Measurements from ENCODE around the gene CAPZA2. TPM values are rescaled to one million over a fixed set of nuclear protein-coding genes. Genes with fewer than 3 reads are reported as not detected.

CAPZA2 gene
- polyA plus RNA-seq, 1 donor, result 125 TPM

DNA sequence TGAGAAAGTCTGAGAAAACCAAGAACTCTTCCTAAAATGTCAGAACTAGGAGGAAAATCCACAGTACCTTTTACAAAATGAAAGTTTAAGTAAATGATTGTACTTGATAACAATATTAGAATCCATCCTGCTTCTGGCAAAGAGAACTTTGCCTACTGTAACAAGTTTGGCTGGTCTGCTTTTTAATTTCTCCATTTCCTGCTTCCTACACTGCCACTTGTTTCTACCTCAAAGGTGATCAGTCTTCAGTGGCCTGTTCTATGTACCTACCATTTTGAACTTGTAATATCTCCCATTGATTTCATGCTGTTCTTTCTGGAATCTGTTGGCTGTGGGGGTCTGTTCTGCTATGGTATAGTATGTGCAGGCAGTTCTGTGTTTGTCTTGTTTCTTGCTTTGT is 32.9 kb upstream of the CAPZA2 start:
- Histone ChIP-seq H3K27me3 (ENCODE audit: control insufficient read depth, insufficient read depth, low read length) (no peaks in the 10 kb centered on the region), H3K4me3 (ENCODE audit: low read length) (no peak overlapping the region), H3K27ac (ENCODE audit: low read length) (no peak overlapping the region), H3K4me1 (ENCODE audit: control insufficient read depth, insufficient read depth, low read length) (peaks cover 2% of the 10 kb centered on the region), H3K9me3 (ENCODE audit: control insufficient read depth, low read depth, low read length) (no peaks in the 10 kb centered on the region), H3K36me3 (ENCODE audit: control insufficient read depth, insufficient read depth, low read length) (no peaks in the 10 kb centered on the region)
- DNase-seq, result peak in 1 of 2 donors; percentile 24

DNA sequence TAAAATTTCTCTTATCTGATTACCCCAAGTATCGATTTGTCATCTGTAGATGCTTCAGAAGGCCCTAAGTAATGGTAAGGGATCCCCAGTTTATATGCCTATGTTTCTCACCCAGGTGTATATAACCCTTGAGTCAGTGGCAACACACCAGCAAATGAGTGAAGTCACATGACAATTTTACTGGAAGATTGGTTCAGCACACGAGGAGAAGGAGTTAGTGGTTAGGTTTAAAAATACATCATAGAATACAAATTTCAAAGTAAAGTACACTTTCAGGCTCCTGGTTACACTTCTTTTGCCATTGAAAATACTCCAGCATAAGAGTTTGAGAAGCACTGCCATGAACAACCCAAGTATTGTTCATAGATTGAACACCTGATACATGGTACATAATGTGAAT is 29.7 kb upstream of the CAPZA2 start:
- no peak for DNase-seq
- H3K9me3 ChIP-seq (ENCODE audit: control insufficient read depth, low read depth, low read length), result no peaks in the 10 kb centered on the region
- H3K27ac ChIP-seq (ENCODE audit: low read length), result no peak overlapping the region
- no peaks in the 10 kb centered on the region for H3K27me3 ChIP-seq (ENCODE audit: control insufficient read depth, insufficient read depth, low read length)
- H3K4me1 ChIP-seq (ENCODE audit: control insufficient read depth, insufficient read depth, low read length), result peaks cover 18% of the 10 kb centered on the region
- H3K36me3 ChIP-seq (ENCODE audit: control insufficient read depth, insufficient read depth, low read length), result no peaks in the 10 kb centered on the region
- H3K4me3 ChIP-seq (ENCODE audit: low read length), result no peak overlapping the region
- 100% methylated on average over 1 of the region's 2 CpGs for WGBS (ENCODE audit: insufficient coverage, low lambda C conversion rate)

DNA sequence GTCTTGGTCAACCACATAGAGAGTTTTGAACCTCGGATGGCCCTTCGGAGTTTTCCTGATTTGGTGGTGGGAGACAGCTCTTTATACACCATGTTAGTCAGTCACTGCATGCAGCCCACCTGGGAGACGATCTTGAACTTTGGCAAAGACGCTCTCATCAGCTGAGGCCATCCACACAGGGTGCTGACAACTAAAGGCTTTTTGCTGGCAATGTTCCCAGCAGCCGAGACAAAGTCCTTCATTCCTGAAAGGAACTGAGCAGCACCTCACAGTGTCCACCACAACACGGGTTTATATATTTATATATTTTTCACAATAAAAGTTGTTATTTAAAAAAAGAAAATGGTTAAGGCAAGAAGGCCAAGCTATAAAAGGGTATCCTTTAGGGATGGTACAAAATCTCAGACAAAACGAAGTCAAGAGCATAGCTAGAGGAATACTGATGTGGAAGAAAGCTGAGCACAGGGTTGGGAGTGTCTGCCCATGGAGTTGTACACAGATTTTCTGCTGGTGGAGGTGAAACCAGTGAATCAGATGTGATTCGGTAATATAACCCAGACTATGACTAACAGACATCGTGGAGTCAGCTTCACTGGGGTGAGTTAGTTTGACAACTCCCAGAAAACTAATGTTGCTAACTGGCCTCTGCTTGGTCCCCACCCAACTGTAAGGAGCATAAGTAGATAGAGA is 27.4 kb upstream of the CAPZA2 start:
- WGBS (ENCODE audit: insufficient coverage, low lambda C conversion rate), result 20% methylated on average over 1 of the region's 9 CpGs
- Histone ChIP-seq H3K4me1 (ENCODE audit: control insufficient read depth, insufficient read depth, low read length) (peaks cover 18% of the 10 kb centered on the region), H3K27ac (ENCODE audit: low read length) (peak overlapping the region; percentile 50), H3K9me3 (ENCODE audit: control insufficient read depth, low read depth, low read length) (no peaks in the 10 kb centered on the region), H3K36me3 (ENCODE audit: control insufficient read depth, insufficient read depth, low read length) (no peaks in the 10 kb centered on the region), H3K4me3 (ENCODE audit: low read length) (no peak overlapping the region), H3K27me3 (ENCODE audit: control insufficient read depth, insufficient read depth, low read length) (no peaks in the 10 kb centered on the region)
- DNase-seq, result peak; percentile 78 to 92

DNA sequence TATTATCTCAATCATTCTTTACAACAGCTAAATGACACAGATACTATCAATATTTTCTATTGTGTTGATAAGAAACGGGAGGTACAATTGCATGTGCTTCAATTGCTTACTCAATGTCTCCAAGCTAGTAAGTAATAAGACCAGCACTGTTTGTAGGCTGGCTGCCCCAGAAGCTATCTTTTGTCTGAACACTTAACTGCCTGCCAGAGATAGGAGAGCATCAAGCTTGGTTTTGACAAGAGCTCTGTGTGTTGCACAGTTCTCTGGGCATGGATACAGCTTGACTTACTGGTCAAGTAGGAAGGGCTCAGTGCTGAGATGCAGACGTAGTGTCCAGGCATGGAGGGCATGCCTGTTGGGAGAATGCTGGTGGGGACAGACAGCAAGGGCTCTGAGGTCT is 26.3 kb upstream of the CAPZA2 start:
- no CpG with 5 or more reads among the region's 2 CpGs for WGBS (ENCODE audit: insufficient coverage, low lambda C conversion rate)
- H3K4me1 ChIP-seq (ENCODE audit: control insufficient read depth, insufficient read depth, low read length), result peaks cover 18% of the 10 kb centered on the region
- H3K27me3 ChIP-seq (ENCODE audit: control insufficient read depth, insufficient read depth, low read length), result no peaks in the 10 kb centered on the region
- no peak overlapping the region for H3K27ac ChIP-seq (ENCODE audit: low read length)
- no peaks in the 10 kb centered on the region for H3K9me3 ChIP-seq (ENCODE audit: control insufficient read depth, low read depth, low read length)
- peak in 1 of 2 donors; percentile 24 for DNase-seq
- H3K4me3 ChIP-seq (ENCODE audit: low read length), result no peak overlapping the region
- H3K36me3 ChIP-seq (ENCODE audit: control insufficient read depth, insufficient read depth, low read length), result no peaks in the 10 kb centered on the region

DNA sequence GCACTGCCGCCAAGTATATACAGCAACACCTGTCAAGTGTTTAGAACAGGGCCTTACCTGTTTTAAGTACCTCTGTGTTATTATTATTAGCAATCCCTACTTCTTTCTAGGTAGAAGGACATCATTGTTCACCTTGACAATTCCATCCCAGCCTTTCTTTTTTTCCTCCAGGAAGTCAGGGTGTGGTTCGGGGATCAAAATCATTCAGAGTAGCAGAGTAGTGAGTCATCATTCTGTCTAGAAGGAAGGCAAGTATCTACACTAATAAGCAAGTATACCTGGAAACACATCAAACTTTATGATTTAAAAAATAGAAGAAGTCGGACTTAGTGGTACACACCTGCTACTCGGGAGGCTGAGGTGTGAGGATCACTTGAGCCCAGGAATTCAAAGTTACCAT is 25.5 kb upstream of the CAPZA2 start:
- no peak overlapping the region for H3K4me3 ChIP-seq (ENCODE audit: low read length)
- H3K4me1 ChIP-seq (ENCODE audit: control insufficient read depth, insufficient read depth, low read length), result peaks cover 18% of the 10 kb centered on the region
- DNase-seq, result peak; percentile 19 to 37
- no peaks in the 10 kb centered on the region for H3K9me3 ChIP-seq (ENCODE audit: control insufficient read depth, low read depth, low read length)
- 93% methylated on average over 3 of the region's 4 CpGs for WGBS (ENCODE audit: insufficient coverage, low lambda C conversion rate)
- no peak overlapping the region for H3K27ac ChIP-seq (ENCODE audit: low read length)
- H3K36me3 ChIP-seq (ENCODE audit: control insufficient read depth, insufficient read depth, low read length), result no peaks in the 10 kb centered on the region
- H3K27me3 ChIP-seq (ENCODE audit: control insufficient read depth, insufficient read depth, low read length), result no peaks in the 10 kb centered on the region

DNA sequence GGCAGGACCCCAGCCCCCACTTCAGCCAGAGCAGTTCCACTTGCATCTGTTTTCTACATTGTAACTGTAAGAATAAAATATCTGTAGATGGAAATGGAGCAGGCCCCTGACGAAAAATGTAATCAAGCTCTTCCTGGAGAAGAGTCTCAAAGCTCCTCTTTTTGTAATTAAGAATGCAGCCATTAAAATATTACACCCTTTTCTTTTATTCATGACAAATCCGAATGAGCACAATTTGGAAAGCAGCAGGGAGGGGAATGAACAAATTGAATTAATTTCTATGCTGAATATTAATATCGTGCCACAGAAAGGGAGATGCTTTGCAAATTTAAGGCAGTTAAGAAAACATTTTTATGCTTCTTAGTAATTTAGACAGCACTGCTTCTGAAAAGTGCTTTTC is 24.8 kb upstream of the CAPZA2 start:
- H3K9me3 ChIP-seq (ENCODE audit: control insufficient read depth, low read depth, low read length), result no peaks in the 10 kb centered on the region
- no peaks in the 10 kb centered on the region for H3K36me3 ChIP-seq (ENCODE audit: control insufficient read depth, insufficient read depth, low read length)
- no CpG with 5 or more reads among the region's 3 CpGs for WGBS (ENCODE audit: insufficient coverage, low lambda C conversion rate)
- no peak for DNase-seq
- peaks cover 18% of the 10 kb centered on the region for H3K4me1 ChIP-seq (ENCODE audit: control insufficient read depth, insufficient read depth, low read length)
- H3K4me3 ChIP-seq (ENCODE audit: low read length), result no peak overlapping the region
- no peak overlapping the region for H3K27ac ChIP-seq (ENCODE audit: low read length)
- H3K27me3 ChIP-seq (ENCODE audit: control insufficient read depth, insufficient read depth, low read length), result no peaks in the 10 kb centered on the region

DNA sequence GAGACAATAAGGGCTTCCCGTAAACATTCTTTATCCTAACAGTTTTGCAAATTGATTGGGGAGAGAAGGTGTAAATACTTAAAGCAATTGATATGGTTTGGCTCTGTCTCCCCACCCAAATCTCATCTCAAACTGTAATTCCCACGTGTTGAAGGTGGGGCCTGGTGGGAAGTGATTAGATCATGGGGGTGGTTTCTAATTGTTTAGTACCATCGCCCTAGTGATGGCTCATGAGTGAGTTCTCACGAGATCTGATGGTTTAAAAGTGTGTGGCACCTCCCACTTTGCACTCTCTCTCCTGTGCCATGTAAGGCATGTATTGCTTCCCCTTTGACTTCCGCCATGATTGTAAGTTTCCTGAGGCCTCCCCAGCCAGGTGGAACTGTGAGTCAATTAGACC is 22.1 kb upstream of the CAPZA2 start:
- peaks cover 11% of the 10 kb centered on the region for H3K4me1 ChIP-seq (ENCODE audit: control insufficient read depth, insufficient read depth, low read length)
- WGBS (ENCODE audit: insufficient coverage, low lambda C conversion rate), result 100% methylated on average over 1 of the region's 5 CpGs
- no peak for DNase-seq

DNA sequence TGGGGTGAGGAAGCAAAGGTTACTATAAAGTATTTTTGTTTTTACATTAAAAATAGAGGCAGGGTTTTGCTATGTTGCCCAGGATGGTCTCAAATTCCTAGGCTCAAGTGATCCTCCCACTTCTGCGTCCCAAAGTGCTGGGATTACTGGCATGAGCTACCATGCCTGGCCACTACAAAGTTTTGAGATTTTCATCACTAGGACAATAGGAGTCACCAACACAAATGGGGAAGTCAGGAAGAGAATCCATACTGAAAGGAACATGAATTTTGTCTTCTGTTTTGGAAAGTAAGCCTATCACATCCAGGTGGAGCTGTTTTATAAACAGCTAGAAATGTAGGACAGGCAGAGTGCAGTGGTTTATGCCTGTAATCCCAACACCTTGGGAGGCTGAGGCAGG is 20.0 kb upstream of the CAPZA2 start:
- no CpG with 5 or more reads among the region's 1 CpG for WGBS (ENCODE audit: insufficient coverage, low lambda C conversion rate)

More for the DNA sequence above, 22.1 kb upstream of the CAPZA2 start:
- Histone ChIP-seq H3K36me3 (ENCODE audit: control insufficient read depth, insufficient read depth, low read length) (no peaks in the 10 kb centered on the region), H3K4me3 (ENCODE audit: low read length) (no peak overlapping the region), H3K27me3 (ENCODE audit: control insufficient read depth, insufficient read depth, low read length) (no peaks in the 10 kb centered on the region), H3K27ac (ENCODE audit: low read length) (no peak overlapping the region), H3K9me3 (ENCODE audit: control insufficient read depth, low read depth, low read length) (no peaks in the 10 kb centered on the region)

DNA sequence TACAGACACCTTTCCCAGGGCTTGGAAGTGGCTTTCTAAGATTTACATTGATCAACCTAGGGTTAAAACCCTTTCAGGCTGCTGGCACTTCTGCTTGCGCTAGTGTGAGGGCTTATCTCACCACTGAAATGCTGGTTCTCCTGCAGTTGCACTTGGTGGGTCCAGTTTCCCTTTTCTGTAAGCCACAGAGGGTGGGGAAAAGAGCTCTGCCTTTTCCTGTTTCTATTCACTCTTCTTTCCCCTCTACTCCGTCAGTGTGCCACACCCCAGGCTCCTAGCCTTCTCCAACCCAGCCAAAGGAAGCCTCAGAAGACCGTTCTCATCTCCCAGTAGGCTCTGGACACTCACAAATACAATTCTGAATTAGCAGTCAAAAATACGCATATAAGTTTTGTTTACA is 19.0 kb upstream of the CAPZA2 start:
- Histone ChIP-seq H3K27ac (ENCODE audit: low read length) (no peak overlapping the region), H3K27me3 (ENCODE audit: control insufficient read depth, insufficient read depth, low read length) (no peaks in the 10 kb centered on the region), H3K4me1 (ENCODE audit: control insufficient read depth, insufficient read depth, low read length) (no peaks in the 10 kb centered on the region), H3K4me3 (ENCODE audit: low read length) (no peak overlapping the region), H3K9me3 (ENCODE audit: control insufficient read depth, low read depth, low read length) (no peaks in the 10 kb centered on the region), H3K36me3 (ENCODE audit: control insufficient read depth, insufficient read depth, low read length) (no peaks in the 10 kb centered on the region)
- DNase-seq, result no peak
- 92% methylated on average over 2 of the region's 4 CpGs for WGBS (ENCODE audit: insufficient coverage, low lambda C conversion rate)

More for the DNA sequence above, 20.0 kb upstream of the CAPZA2 start:
- no peak for DNase-seq
- Histone ChIP-seq H3K4me1 (ENCODE audit: control insufficient read depth, insufficient read depth, low read length) (no peaks in the 10 kb centered on the region), H3K9me3 (ENCODE audit: control insufficient read depth, low read depth, low read length) (no peaks in the 10 kb centered on the region), H3K4me3 (ENCODE audit: low read length) (no peak overlapping the region), H3K27me3 (ENCODE audit: control insufficient read depth, insufficient read depth, low read length) (no peaks in the 10 kb centered on the region), H3K27ac (ENCODE audit: low read length) (no peak overlapping the region), H3K36me3 (ENCODE audit: control insufficient read depth, insufficient read depth, low read length) (no peaks in the 10 kb centered on the region)

DNA sequence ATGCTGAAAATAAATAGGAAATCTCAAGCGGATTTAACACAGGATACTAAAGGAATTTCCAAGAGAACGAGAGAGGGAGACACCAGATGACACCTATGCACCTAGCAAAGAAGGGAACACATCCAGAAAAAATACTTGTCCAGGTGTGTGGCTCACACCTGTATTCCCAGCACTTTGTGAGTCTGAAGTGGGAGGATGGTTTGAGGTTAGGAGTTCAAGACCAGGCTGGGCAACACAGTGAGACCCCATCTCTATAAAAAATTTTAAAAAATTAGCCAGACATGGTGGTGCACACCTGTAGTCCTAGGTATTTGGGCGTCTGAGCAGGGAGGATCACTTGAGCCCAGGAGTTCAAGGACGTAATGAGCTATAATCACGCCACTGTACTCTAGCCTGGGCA is 11.2 kb upstream of the CAPZA2 start:
- Histone ChIP-seq H3K36me3 (ENCODE audit: control insufficient read depth, insufficient read depth, low read length) (no peaks in the 10 kb centered on the region), H3K27ac (ENCODE audit: low read length) (no peak overlapping the region), H3K4me1 (ENCODE audit: control insufficient read depth, insufficient read depth, low read length) (peaks cover 4% of the 10 kb centered on the region), H3K9me3 (ENCODE audit: control insufficient read depth, low read depth, low read length) (no peaks in the 10 kb centered on the region), H3K4me3 (ENCODE audit: low read length) (no peak overlapping the region), H3K27me3 (ENCODE audit: control insufficient read depth, insufficient read depth, low read length) (no peaks in the 10 kb centered on the region)
- DNase-seq, result no peak
- no CpG with 5 or more reads among the region's 5 CpGs for WGBS (ENCODE audit: insufficient coverage, low lambda C conversion rate)

DNA sequence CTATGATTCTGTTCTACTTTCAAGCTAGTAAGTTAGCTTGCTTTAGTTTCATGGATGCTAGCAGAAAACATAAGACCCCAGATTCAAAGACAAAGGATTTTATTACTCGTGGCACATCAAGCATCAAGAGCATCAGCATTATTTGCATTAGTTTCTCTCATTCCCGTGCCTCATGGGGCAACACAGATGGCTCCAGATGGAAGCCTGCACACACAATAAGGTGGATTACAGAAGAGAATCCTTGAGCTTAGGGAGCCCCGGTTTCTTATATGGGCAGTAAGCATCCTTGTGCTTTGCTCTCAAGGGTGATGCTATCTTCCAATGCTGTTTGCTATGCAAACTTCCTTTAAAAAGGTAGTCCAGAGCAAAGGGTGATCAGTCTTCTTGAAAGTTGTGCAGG is 10.7 kb upstream of the CAPZA2 start:
- Histone ChIP-seq H3K27me3 (ENCODE audit: control insufficient read depth, insufficient read depth, low read length) (no peaks in the 10 kb centered on the region), H3K4me1 (ENCODE audit: control insufficient read depth, insufficient read depth, low read length) (peaks cover 4% of the 10 kb centered on the region), H3K9me3 (ENCODE audit: control insufficient read depth, low read depth, low read length) (no peaks in the 10 kb centered on the region), H3K27ac (ENCODE audit: low read length) (no peak overlapping the region), H3K36me3 (ENCODE audit: control insufficient read depth, insufficient read depth, low read length) (no peaks in the 10 kb centered on the region), H3K4me3 (ENCODE audit: low read length) (no peak overlapping the region)
- no peak for DNase-seq
- WGBS (ENCODE audit: insufficient coverage, low lambda C conversion rate), result 40% methylated on average over 1 of the region's 3 CpGs

Measured in large intestine (tissue), 3 donors.